K562 (cell line): Measurements from ENCODE around the gene PHLDB1. TPM values are rescaled to one million over a fixed set of nuclear protein-coding genes. Genes with fewer than 3 reads are reported as not detected.

Experiments used
- ATAC-seq: fragments of 200-7000 bp; cut with Tn5 transposase; 3 replicates; pipeline ENCODE4 v1.9.1; 2020; ENCODE audit warnings: moderate library complexity
- BruUV-seq: library from RNA; stranded (reverse); fragments of 400-500 nt; replicated peaks from 2 replicates; lab custom pipeline; 2021; lab: Mats Ljungman, UMichigan
- CTCF ChIA-PET: fragments of 300-600 bp; formaldehyde crosslinking; extraction: SDS; loops from one replicate; lab custom pipeline; 2021; ENCODE audit warnings: low intra/inter-chr PET ratio; lab: Yijun Ruan, JAX
- POLR2A ChIA-PET: fragments of 300-600, 350-650 bp; sonication (Branson Sonifier 250); formaldehyde crosslinking; extraction: SDS; loops from one replicate; lab custom pipeline; 2021; ENCODE audit warnings: antibody characterized with exemption, inconsistent platforms; lab: Yijun Ruan, JAX
- DNase-seq, 4 experiments: peaks; one replicate each; pipeline versions ENCODE4 v3.0.0 to v3.0.0-alpha.2; 2011 to 2018; ENCODE audit warnings: low spot score in 3 of 4, mixed read lengths in 3 of 4; ENCODE audit errors: extremely low read depth in 1 of 4
- FAIRE-seq: peaks from 2 replicates; lab custom pipeline; 2011; peaks lifted over from hg19 to GRCh38; lab: Jason Lieb, UNC
- H2AFZ ChIP-seq: 2 replicates; pipeline ENCODE4 v1.6.0; 2011; ENCODE audit warnings: low read depth, low read length, control low read depth, inconsistent platforms
- H3K27ac ChIP-seq: fragments of 200-600 bp; 3 replicates; pipeline ENCODE4 v1.8.0; 2011; ENCODE audit warnings: low read depth, mild to moderate bottlenecking, control low read depth, inconsistent platforms, low read length, moderate library complexity, mixed read lengths; ENCODE audit errors: extremely low read depth
- H3K27me3 ChIP-seq, 2 experiments: fragments of 300-600 bp in 1 of 2; 2 replicates in 1 of 2; 3 replicates in 1 of 2; pipeline versions ENCODE4 v1.6.0 to v1.8.0; 2011; ENCODE audit warnings: inconsistent platforms in 2 of 2, low read length in 2 of 2, mild to moderate bottlenecking in 1 of 2, mixed read lengths in 1 of 2, moderate library complexity in 1 of 2; ENCODE audit not compliant: control insufficient read depth in 2 of 2, insufficient read depth in 2 of 2
- H3K36me3 ChIP-seq: fragments of 300-600 bp; 3 replicates; pipeline ENCODE4 v1.8.0; 2011; ENCODE audit warnings: mild to moderate bottlenecking, low read length, inconsistent platforms; ENCODE audit not compliant: control insufficient read depth, insufficient read depth
- H3K4me1 ChIP-seq, 2 experiments: fragments of 200-600 bp in 1 of 2; replicated peaks in 1 of 2; 2 replicates in 1 of 2; 3 replicates in 1 of 2; pipeline versions ENCODE4 v1.5.1 to v1.8.0; 2011; ENCODE audit warnings: inconsistent platforms in 2 of 2, low read length in 2 of 2, mild to moderate bottlenecking in 1 of 2, mixed read lengths in 1 of 2, moderate library complexity in 1 of 2; ENCODE audit not compliant: control insufficient read depth in 2 of 2, insufficient read depth in 2 of 2
- H3K4me2 ChIP-seq: 2 replicates; pipeline ENCODE4 v1.6.1; 2011; ENCODE audit warnings: low read length, control low read depth, inconsistent platforms, mixed read lengths; ENCODE audit not compliant: insufficient read depth
- H3K4me3 ChIP-seq: fragments of 200-600 bp; sonication (generic), shearing (Covaris generic); 2 replicates; pipeline ENCODE4 v1.5.1; 2016; ENCODE audit warnings: control low read depth, inconsistent platforms
- H3K79me2 ChIP-seq: fragments of 200-600 bp; 3 replicates; pipeline ENCODE4 v1.8.0; 2011; ENCODE audit warnings: low read length, inconsistent platforms; ENCODE audit not compliant: control insufficient read depth, insufficient read depth
- H3K9ac ChIP-seq, 2 experiments: 2 replicates each; pipeline versions ENCODE4 v1.6.0 to v1.6.1; 2011; ENCODE audit warnings: low read depth in 2 of 2, low read length in 2 of 2, control low read depth in 1 of 2, inconsistent platforms in 1 of 2, mild to moderate bottlenecking in 1 of 2, mixed read lengths in 1 of 2; ENCODE audit not compliant: insufficient read depth in 1 of 2
- H3K9me1 ChIP-seq: one replicate; pipeline ENCODE4 v1.6.0; 2011; ENCODE audit warnings: inconsistent platforms, mild to moderate bottlenecking, low read length, moderate library complexity; ENCODE audit not compliant: control insufficient read depth, insufficient read depth
- H3K9me3 ChIP-seq: replicated peaks from 2 replicates; pipeline ENCODE4 v1.5.1; 2011; ENCODE audit warnings: low read depth, low read length, inconsistent platforms; ENCODE audit not compliant: control insufficient read depth, insufficient read depth
- H4K20me1 ChIP-seq: replicated peaks from 2 replicates; pipeline ENCODE4 v1.6.1; 2011; ENCODE audit warnings: low read length, inconsistent platforms, mixed read lengths; ENCODE audit not compliant: control insufficient read depth, insufficient read depth
- BHLHE40 ChIP-seq: IDR thresholded peaks from 2 replicates; pipeline ENCODE4 v1.6.1; 2011; ENCODE audit warnings: low read length, improper control_type of control experiment
- NFYB ChIP-seq: IDR thresholded peaks from 2 replicates; pipeline ENCODE4 v1.6.1; 2011; ENCODE audit warnings: mild to moderate bottlenecking, moderate library complexity; ENCODE audit not compliant: insufficient read length; ENCODE audit errors: extremely low read depth
- NR4A1 ChIP-seq, 2 experiments: fragments of 250-450 bp in 1 of 2; fragments of 450-650 bp in 1 of 2; sonication (Bioruptor Pico) in 1 of 2; IDR thresholded peaks; 2 replicates each; pipeline versions ENCODE4 v1.4.0 to v1.6.1; 2016 to 2020; ENCODE audit warnings: mild to moderate bottlenecking in 2 of 2, missing compliant biosample characterization in 1 of 2, missing genetic modification characterization in 1 of 2, moderate library complexity in 1 of 2
- NUFIP1 ChIP-seq: fragments of 450-650 bp; IDR thresholded peaks from 2 replicates; pipeline ENCODE4 v1.6.1; 2018; ENCODE audit not compliant: partially characterized antibody
- ZBTB8A ChIP-seq: fragments of 450-650 bp; IDR thresholded peaks from 2 replicates; pipeline ENCODE4 v1.6.1; 2018; ENCODE audit warnings: mild to moderate bottlenecking, moderate library complexity; ENCODE audit not compliant: partially characterized antibody
- ZNF384 ChIP-seq: IDR thresholded peaks from 2 replicates; pipeline ENCODE4 v1.6.1; 2012; ENCODE audit warnings: low read depth, low read length, improper control_type of control experiment
- WGBS: fragments of 100-300 bp; shearing (Covaris generic); methylation state at CpG from one replicate; pipeline ENCODE4 v1.1.6; 2016; ENCODE audit warnings: low coverage, mixed read lengths; ENCODE audit not compliant: insufficient coverage; ENCODE audit errors: missing lambda C conversion rate; 5-methylcytosine and 5-hydroxymethylcytosine counted together
- in situ Hi-C: fragments of 300-500 bp; cut with MboI; formaldehyde crosslinking; loops from 4 replicates; pipeline ENCODE4 v1.15.0; 2018; ENCODE audit warnings: inconsistent platforms, mixed read lengths
- intact Hi-C: fragments of 100-400 bp; cut with micrococcal nuclease; formaldehyde crosslinking; loops from 2 replicates; pipeline ENCODE4 v1.14.2; 2022
- polyA plus RNA-seq, 8 experiments: library from polyadenylated mRNA; depleted of rRNA in 4 of 8; stranded (reverse) in 5 of 8; unstranded in 3 of 8; fragments of >200 nt; fragmentation: Nextera tagmentation in 2 of 8; fragmentation: Illumina TruSeq in 1 of 8; extraction: Ambion mirVana in 2 of 8; extraction: Trizol in 1 of 8; gene quantifications; 2 replicates each; pipeline versions ENCODE4 v1.2.1 to v1.2.3, GENCODE V29; 2011 to 2014; ENCODE audit warnings: inconsistent platforms in 1 of 8, missing spikeins in 1 of 8
- total RNA-seq, 7 experiments: library from RNA; depleted of rRNA in 6 of 7; stranded (reverse); fragments of >200 nt in 6 of 7; fragmentation: Illumina TruSeq in 2 of 7; extraction: Trizol in 2 of 7; gene quantifications; 2 replicates each; pipeline versions ENCODE4 v1.2.1 to v1.2.3, GENCODE V29; 2011 to 2021; ENCODE audit warnings: low replicate concordance in 1 of 7
- TF ChIP-seq, protein P1 (sequence below), 2 experiments: fragments of 450-650 bp; IDR thresholded peaks; 2 replicates each; pipeline ENCODE4 v1.6.1; 2016

The PHLDB1 gene
- total and polyA plus RNA-seq, 9 of the 15 experiments (the other 6 are each of a cell fraction or from before 2014, with no cell fraction given), result 2.0 to 28.7 (median 16.2) TPM

DNA sequence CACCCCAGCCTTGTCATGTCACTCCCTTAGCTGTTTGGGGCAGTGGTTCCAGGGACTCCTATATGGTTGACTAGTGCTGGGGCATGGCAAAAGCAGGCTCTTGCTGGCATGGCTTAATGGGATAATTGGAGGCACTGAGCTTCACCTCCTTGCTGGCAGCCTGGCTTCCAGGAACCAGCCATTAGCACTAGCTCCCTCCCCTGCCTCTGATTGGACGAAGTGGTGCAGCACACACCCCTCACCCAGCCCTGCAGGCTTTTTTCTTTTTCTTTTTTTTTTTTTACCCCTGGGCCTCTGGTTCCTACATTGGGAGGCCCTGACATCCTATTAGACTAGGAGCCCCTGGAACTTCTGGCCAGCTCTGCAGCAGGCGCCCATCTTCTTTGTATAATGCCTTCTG is 18.6 kb downstream of the PHLDB1 start:
- CTCF ChIA-PET, result no interaction called here
- Histone ChIP-seq H3K27ac (no peak overlapping the region), H3K36me3 (peaks cover 39% of the 10 kb centered on the region; the same call in 2 of the 3 replicates), H3K4me3 (no peak overlapping the region), H3K4me2 (no peak overlapping the region), H3K79me2 (peaks cover 13% of the 10 kb centered on the region), H3K9me3 (no peaks in the 10 kb centered on the region), H3K4me1 (peaks cover 13 to 48% of the 10 kb centered on the region in 2 experiments; a peak in 4 of 5 replicates), H4K20me1 (peaks cover 5% of the 10 kb centered on the region; the same call in 1 of the 2 replicates), H3K9ac (peak overlapping the region in 1 of 2 experiments; percentile 44; a peak in 1 of 4 replicates), H3K27me3 (no peaks in the 10 kb centered on the region), H2AFZ (no peak overlapping the region), H3K9me1 (no peaks in the 10 kb centered on the region)
- no peak for FAIRE-seq
- intact Hi-C loops, result no loop called here
- TF ChIP-seq BHLHE40, result no peak
- peak; percentile 57 for TF ChIP-seq NFYB
- TF ChIP-seq, protein P1, sequence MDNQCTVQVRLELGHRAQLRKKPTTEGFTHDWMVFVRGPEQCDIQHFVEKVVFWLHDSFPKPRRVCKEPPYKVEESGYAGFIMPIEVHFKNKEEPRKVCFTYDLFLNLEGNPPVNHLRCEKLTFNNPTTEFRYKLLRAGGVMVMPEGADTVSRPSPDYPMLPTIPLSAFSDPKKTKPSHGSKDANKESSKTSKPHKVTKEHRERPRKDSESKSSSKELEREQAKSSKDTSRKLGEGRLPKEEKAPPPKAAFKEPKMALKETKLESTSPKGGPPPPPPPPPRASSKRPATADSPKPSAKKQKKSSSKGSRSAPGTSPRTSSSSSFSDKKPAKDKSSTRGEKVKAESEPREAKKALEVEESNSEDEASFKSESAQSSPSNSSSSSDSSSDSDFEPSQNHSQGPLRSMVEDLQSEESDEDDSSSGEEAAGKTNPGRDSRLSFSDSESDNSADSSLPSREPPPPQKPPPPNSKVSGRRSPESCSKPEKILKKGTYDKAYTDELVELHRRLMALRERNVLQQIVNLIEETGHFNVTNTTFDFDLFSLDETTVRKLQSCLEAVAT (IDR thresholded peaks at IDR 0.05), result no peak
- peak; percentile 35 for TF ChIP-seq ZNF384
- no peak for TF ChIP-seq NUFIP1
- TF ChIP-seq ZBTB8A, result no peak
- TF ChIP-seq NR4A1 (CRISPR knock-in tag; IDR thresholded peaks at IDR 0.05), result no peak
- no peak for TF ChIP-seq NR4A1 (tag; IDR thresholded peaks at IDR 0.05)
- no TSS peak for BruUV-seq
- peak; percentile 27; the same call in 2 of the 3 replicates for ATAC-seq
- peak; percentile 34 to 64 (median 54) for DNase-seq
- POLR2A ChIA-PET, result interaction anchor here (1.1 to 1.8 kb wide), 2 partner anchors 11 to 14 kb away, joined by 3 to 6 read pairs; no protein-coding TSS in a partner anchor
- WGBS, result 64% methylated on average over 2 of the region's 2 CpGs
- in situ Hi-C loops, result no loop called here
